CD4-positive, alpha-beta T cell (primary cell): Measurements from ENCODE around the gene DUOXA1. TPM values are rescaled to one million over a fixed set of nuclear protein-coding genes. Genes with fewer than 3 reads are reported as not detected.

Experiments used
- ATAC-seq: fragments of 200-7000 bp; cut with Tn5 transposase; one replicate; pipeline ENCODE4 v1.10.0; 2022; ENCODE audit warnings: mild to moderate bottlenecking; ENCODE audit not compliant: poor library complexity
- CTCF ChIA-PET: fragments of 350-600 bp; sonication (Branson Sonifier 250); formaldehyde crosslinking; loops from one replicate; lab custom pipeline; 2021; ENCODE audit warnings: antibody characterized with exemption, inconsistent platforms; lab: Charles Lee
- POLR2A ChIA-PET: fragments of 350-600 bp; sonication (Branson Sonifier 250); formaldehyde crosslinking; loops from one replicate; lab custom pipeline; 2021; ENCODE audit warnings: antibody characterized with exemption, inconsistent platforms; lab: Charles Lee
- DNase-seq, 14 experiments: peaks; one replicate each; pipeline ENCODE4 v3.0.0-alpha.2; 2013 to 2020; ENCODE audit warnings: mixed read lengths in 2 of 14
- H3K27ac ChIP-seq, 2 donors: one replicate each; pipeline versions ENCODE4 v1.5.1 to v1.7.0; 2013; ENCODE audit warnings: low read length in 2 of 2, low read depth in 1 of 2, mild to moderate bottlenecking in 1 of 2
- H3K27me3 ChIP-seq, 2 experiments: 1 replicate in 1 of 2; 2 replicates in 1 of 2; pipeline versions ENCODE4 v1.6.1 to v1.7.0; 2013; ENCODE audit warnings: low read length in 2 of 2, control low read depth in 1 of 2, mild to moderate bottlenecking in 1 of 2, moderate library complexity in 1 of 2; ENCODE audit not compliant: insufficient read depth in 2 of 2, control insufficient read depth in 1 of 2
- H3K36me3 ChIP-seq: one replicate; pipeline ENCODE4 v1.6.1; 2013; ENCODE audit warnings: low read length, control low read depth; ENCODE audit not compliant: insufficient read depth
- H3K4me1 ChIP-seq: one replicate; pipeline ENCODE4 v1.6.1; 2013; ENCODE audit warnings: low read length, control low read depth; ENCODE audit not compliant: insufficient read depth
- H3K4me3 ChIP-seq: one replicate; pipeline ENCODE4 v1.5.1; 2013; ENCODE audit warnings: mild to moderate bottlenecking, low read length, moderate library complexity
- H3K9me3 ChIP-seq, 2 experiments: 1 replicate in 1 of 2; 2 replicates in 1 of 2; pipeline versions ENCODE4 v1.6.1 to v1.7.0; 2013; ENCODE audit warnings: low read length in 2 of 2, mild to moderate bottlenecking in 2 of 2, control low read depth in 1 of 2, moderate library complexity in 1 of 2; ENCODE audit not compliant: control insufficient read depth in 1 of 2, insufficient read depth in 1 of 2
- H3K27ac Mint-ChIP-seq: one replicate; pipeline ENCODE4 v1.8.0; 2020; ENCODE audit warnings: mixed read lengths
- H3K27me3 Mint-ChIP-seq: one replicate; pipeline ENCODE4 v1.8.0; 2021; ENCODE audit warnings: mixed read lengths
- H3K36me3 Mint-ChIP-seq: one replicate; pipeline ENCODE4 v1.8.0; 2021; ENCODE audit warnings: low read depth, mixed read lengths
- H3K4me1 Mint-ChIP-seq: one replicate; pipeline ENCODE4 v1.8.0; 2021; ENCODE audit warnings: low read depth, mixed read lengths
- H3K4me3 Mint-ChIP-seq: one replicate; pipeline ENCODE4 v1.8.0; 2020; ENCODE audit warnings: mild to moderate bottlenecking, mixed read lengths
- H3K9me3 Mint-ChIP-seq: one replicate; pipeline ENCODE4 v1.8.0; 2020; ENCODE audit warnings: mixed read lengths
- CTCF ChIP-seq: fragments of 200-600 bp; IDR thresholded peaks from one replicate; pipeline ENCODE4 v1.8.0; 2022; ENCODE audit warnings: antibody characterized with exemption, mild to moderate bottlenecking
- intact Hi-C, 2 experiments: fragments of 100-400 bp; cut with DNase I in 1 of 2; cut with micrococcal nuclease in 1 of 2; formaldehyde crosslinking; loops; one replicate each; pipeline versions ENCODE4 v1.15.1 to v1.9.0; 2023 to 2025; cut with DNase I, micrococcal nuclease
- total RNA-seq, 174 experiments: library from RNA in 2 of 174; stranded (reverse) in 2 of 174; gene quantifications; one replicate each; pipeline ENCODE4 v1.2.3 and lab custom pipeline; 2021 to 2026

Gene DUOXA1
- total RNA-seq, 2 experiments from 2014 or later: 0.44 to 1.0 TPM

- no peak for TF ChIP-seq CTCF
- Mint-ChIP-seq H3K27me3 (no peaks in the 10 kb centered on the region), H3K4me3 (no peak overlapping the region), H3K36me3 (no peaks in the 10 kb centered on the region), H3K4me1 (no peaks in the 10 kb centered on the region), H3K9me3 (no peaks in the 10 kb centered on the region), H3K27ac (no peak overlapping the region)
- Histone ChIP-seq H3K4me3 (no peak overlapping the region), H3K27ac (no peak overlapping the region), H3K4me1 (no peaks in the 10 kb centered on the region), H3K36me3 (no peaks in the 10 kb centered on the region), H3K9me3 (no peaks in the 10 kb centered on the region), H3K27me3 (no peaks in the 10 kb centered on the region)
- ChIA-PET CTCF (no interaction called here), POLR2A (no interaction called here)
- DNase-seq: no peak
- intact Hi-C loops: no loop called here
- no peak for ATAC-seq
These were observed 22.5 kb upstream of the DUOXA1 start for GRCh38 chr15:45151998-45152828.

GRCh38 chr15:45150997-45151396 is 21.3 kb upstream of the DUOXA1 start:
- no peak for ATAC-seq
- H3K27me3 ChIP-seq: no peaks in the 10 kb centered on the region
- Mint-ChIP-seq H3K27me3 (no peaks in the 10 kb centered on the region), H3K4me1 (no peaks in the 10 kb centered on the region), H3K4me3 (no peak overlapping the region), H3K9me3 (no peaks in the 10 kb centered on the region), H3K27ac (no peak overlapping the region), H3K36me3 (no peaks in the 10 kb centered on the region)
- no peaks in the 10 kb centered on the region for H3K9me3 ChIP-seq
- TF ChIP-seq CTCF: no peak
- H3K27ac ChIP-seq: no peak overlapping the region
- no peaks in the 10 kb centered on the region for H3K4me1 ChIP-seq
- ChIA-PET POLR2A (no interaction called here), CTCF (no interaction called here)
- no peak overlapping the region for H3K4me3 ChIP-seq
- no peaks in the 10 kb centered on the region for H3K36me3 ChIP-seq
- intact Hi-C loops: no loop called here
- no peak for DNase-seq

GRCh38 chr15:45150481-45150880 is 20.8 kb upstream of the DUOXA1 start:
- DNase-seq: no peak
- H3K27me3 ChIP-seq: no peaks in the 10 kb centered on the region
- POLR2A ChIA-PET: no interaction called here
- no peaks in the 10 kb centered on the region for H3K36me3 ChIP-seq
- H3K27ac ChIP-seq: no peak overlapping the region
- intact Hi-C loops: no loop called here
- no peaks in the 10 kb centered on the region for H3K9me3 Mint-ChIP-seq
- H3K4me1 ChIP-seq: no peaks in the 10 kb centered on the region
- H3K27me3 Mint-ChIP-seq: no peaks in the 10 kb centered on the region
- no peaks in the 10 kb centered on the region for H3K36me3 Mint-ChIP-seq
- CTCF ChIA-PET: no interaction called here
- no peak for ATAC-seq
- H3K9me3 ChIP-seq: no peaks in the 10 kb centered on the region
- no peak overlapping the region for H3K4me3 Mint-ChIP-seq
- no peak overlapping the region for H3K4me3 ChIP-seq
- H3K27ac Mint-ChIP-seq: no peak overlapping the region
- no peak for TF ChIP-seq CTCF
- no peaks in the 10 kb centered on the region for H3K4me1 Mint-ChIP-seq
